HG02852 (cell line): ENCODE data around the gene UPK3A.
"Not testable (repeated sequence)": the region's sequence is repeated elsewhere in the genome, so short reads cannot be mapped to it uniquely, and the experiment has no call there.

Experiments used
- ATAC-seq: cut with Tn5 transposase; IDR thresholded peaks from one replicate; pipeline ENCODE4 v1.9.1; 2021; ENCODE audit warnings: mild to moderate bottlenecking, moderate library complexity; ENCODE audit not compliant: unreplicated experiment

The UPK3A gene

GRCh38 chr22:45324311-45324711, 39.6 kb downstream of the UPK3A start:
- ATAC-seq: no peak

DNA sequence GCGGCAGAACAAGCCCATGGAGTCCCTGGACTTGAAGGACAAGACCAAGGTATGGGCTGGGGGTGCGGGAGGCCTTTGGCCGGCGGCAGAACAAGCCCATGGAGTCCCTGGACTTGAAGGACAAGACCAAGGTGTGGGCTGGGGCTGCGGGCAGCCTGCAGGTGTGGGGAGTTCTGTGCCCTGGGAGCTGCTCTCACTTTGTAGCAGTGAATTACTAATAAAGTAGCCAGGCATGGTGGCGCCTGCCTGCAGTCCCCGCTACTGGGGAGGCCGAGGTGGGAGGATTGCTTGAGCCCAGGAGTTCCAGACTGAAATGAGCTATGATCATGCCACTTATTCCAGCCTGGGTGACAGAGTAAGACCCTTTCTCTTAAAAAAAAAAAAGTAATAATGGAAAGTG, 43.5 kb downstream of the UPK3A start:
- ATAC-seq: not testable (repeated sequence)

DNA sequence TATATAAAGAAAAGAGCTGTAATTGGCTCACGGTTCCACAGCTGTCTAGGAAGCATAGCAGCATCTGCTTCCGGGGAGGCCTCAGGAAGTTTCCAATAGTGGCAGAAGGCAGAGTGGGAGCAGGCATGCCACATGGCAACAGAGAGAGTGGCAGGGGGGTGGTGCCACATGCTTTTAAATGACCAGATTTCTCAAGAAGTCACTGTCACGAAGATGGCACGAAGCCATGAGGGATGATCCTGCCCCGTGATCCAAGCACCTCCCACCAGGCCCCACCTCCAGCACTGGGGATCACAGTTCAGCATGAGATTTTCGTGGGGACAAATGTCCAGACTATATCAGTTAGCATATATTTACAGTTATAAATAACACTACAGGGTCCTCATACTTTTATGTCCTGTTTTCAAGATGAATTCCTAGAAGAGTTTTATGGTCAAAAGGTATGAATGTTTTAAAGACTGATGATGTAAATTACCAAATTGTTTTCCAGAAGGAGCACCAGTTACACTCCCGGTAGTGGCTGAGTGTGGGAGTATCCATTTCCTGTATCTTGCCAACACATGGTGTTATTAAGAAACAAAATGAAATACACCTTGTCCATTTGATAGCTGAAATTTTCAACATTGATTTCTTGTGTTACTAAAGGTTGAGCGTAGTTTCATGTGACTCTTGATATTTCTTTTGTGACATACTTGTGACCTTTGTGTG, 44.2 kb downstream of the UPK3A start:
- ATAC-seq: no peak

DNA sequence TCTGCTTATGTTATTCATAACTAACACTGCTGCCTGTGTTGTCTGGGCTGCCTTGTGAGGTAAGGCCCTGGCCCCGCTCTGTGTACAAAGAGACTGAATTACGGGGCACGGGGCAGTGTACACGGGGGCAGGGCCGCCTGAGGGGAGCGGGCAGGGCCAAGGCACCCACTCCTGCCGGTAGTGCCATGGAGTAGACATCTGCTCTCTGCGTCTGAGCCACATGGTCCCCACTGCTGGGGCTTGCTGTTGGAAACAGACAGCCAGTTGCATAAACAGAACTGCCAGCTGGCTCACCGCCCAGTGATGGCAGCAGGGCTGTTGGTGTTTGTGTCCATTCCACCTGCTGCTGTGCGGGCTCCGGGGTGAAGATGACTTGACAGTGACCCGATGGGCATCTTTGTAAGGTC, 44.8 kb downstream of the UPK3A start:
- ATAC-seq: no peak

- ATAC-seq: no peak
Observed at GRCh38 chr22:45330548-45330947, 45.8 kb downstream of the UPK3A start.

- ATAC-seq: no peak
Observed at GRCh38 chr22:45331486-45331885, 46.7 kb downstream of the UPK3A start.

DNA sequence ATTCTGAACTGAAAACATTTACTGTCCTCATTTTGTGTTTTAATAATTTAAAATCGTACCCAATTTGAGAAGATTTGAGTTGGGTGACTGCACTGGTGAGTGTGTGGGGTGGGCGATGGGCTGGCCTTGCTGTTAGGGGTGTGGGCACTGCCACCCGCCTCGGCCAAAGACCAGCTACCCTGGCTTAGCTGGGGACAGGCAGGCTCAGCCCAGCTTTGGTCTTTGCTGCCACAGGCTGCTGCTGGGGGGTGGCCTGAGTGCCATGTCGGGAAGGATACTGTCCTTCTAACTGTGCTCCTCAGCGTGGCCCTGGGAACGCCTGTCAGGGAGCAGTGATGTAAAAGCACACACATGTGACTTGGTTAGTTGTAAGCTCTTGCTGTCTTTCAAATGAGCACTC, 47.3 kb downstream of the UPK3A start:
- no peak for ATAC-seq

- ATAC-seq: no peak
Observed at GRCh38 chr22:45334068-45334467, 49.3 kb downstream of the UPK3A start.

- no peak for ATAC-seq
Observed at GRCh38 chr22:45334528-45334927, 49.8 kb downstream of the UPK3A start.

GRCh38 chr22:45335021-45335818, 50.5 kb downstream of the UPK3A start:
- no peak for ATAC-seq

GRCh38 chr22:45335854-45336522, 51.2 kb downstream of the UPK3A start:
- ATAC-seq: no peak

GRCh38 chr22:45336971-45337431, 52.3 kb downstream of the UPK3A start:
- ATAC-seq: no peak

- ATAC-seq: no peak
Observed at GRCh38 chr22:45337536-45337935, 52.8 kb downstream of the UPK3A start.

GRCh38 chr22:45338795-45339194, 54.0 kb downstream of the UPK3A start:
- ATAC-seq: no peak

GRCh38 chr22:45340323-45340722, 55.6 kb downstream of the UPK3A start:
- no peak for ATAC-seq

DNA sequence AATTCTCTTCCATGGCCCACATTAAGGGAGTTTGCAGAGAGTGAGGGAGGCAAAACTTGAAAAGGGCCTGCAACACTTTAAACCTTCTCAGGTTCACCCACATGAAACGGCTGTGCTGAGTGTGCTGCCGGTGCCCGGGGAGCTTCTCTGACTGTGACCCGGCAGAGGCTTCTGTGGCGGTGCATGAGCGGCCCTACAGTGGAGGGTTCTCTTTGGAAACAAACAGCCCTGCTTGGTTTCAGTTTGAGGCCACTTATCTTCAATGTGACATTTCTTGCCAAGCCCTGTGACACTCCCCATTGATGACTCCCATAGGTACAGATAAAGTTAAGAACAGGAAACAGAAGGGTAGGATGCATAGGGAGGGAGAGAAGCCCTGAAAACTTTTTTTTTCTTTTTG, 56.7 kb downstream of the UPK3A start:
- ATAC-seq: no peak

- no peak for ATAC-seq
Observed at GRCh38 chr22:45343143-45343542, 58.4 kb downstream of the UPK3A start.

DNA sequence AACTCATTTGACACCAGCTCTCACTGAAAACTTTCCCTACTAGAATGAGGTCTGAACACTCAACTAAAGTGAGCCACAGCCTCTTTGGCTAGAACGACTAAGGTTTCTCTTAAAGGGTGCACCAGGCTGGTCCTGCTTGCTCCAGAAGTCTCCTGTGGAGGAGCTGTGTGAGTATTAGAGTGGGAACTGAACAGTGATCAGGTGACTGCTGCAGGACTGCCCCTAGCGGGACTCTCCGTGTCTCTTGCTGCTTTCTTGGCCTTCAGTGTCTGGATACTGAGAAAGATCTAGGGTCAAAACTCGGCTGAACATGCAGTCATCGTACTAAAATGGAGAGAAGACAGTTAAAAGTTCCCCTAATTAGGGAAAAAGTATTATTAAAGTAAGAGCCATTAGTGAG, 59.6 kb downstream of the UPK3A start:
- no peak for ATAC-seq
